H1 (cell line): ENCODE data around the gene DCAF8. TPM values are rescaled to one million over a fixed set of nuclear protein-coding genes. Genes with fewer than 3 reads are reported as not detected.
A peak's percentile ranks its signal among the peaks of the same experiment; 100 is the strongest.

ENCODE experiments used
- CTCF ChIA-PET: fragments of 300-600 bp; sonication (Branson Sonifier 250); formaldehyde crosslinking; loops from one replicate; lab custom pipeline; 2021; ENCODE audit not compliant: partially characterized antibody; lab: Charles Lee
- POLR2A ChIA-PET: fragments of 300-600 bp; sonication (Branson Sonifier 250); formaldehyde crosslinking; loops from one replicate; lab custom pipeline; 2021; ENCODE audit warnings: inconsistent platforms; ENCODE audit not compliant: partially characterized antibody; lab: Charles Lee
- DNase-seq, 2 experiments: peaks; one replicate each; pipeline versions ENCODE4 v3.0.0 to v3.0.0-alpha.2; 2010 to 2022; ENCODE audit warnings: low spot score in 2 of 2, low read depth in 1 of 2, mixed read lengths in 1 of 2
- FAIRE-seq: peaks from 2 replicates; lab custom pipeline; 2011; peaks lifted over from hg19 to GRCh38; lab: Jason Lieb, UNC
- H2AFZ ChIP-seq: 2 replicates; pipeline ENCODE4 v1.8.1; 2012; ENCODE audit warnings: low read length, inconsistent platforms
- H2AK5ac ChIP-seq: 2 replicates; pipeline ENCODE4 v1.6.1; 2013; ENCODE audit warnings: low read depth, low read length
- H2BK120ac ChIP-seq: replicated peaks from 2 replicates; pipeline ENCODE3; 2013; ENCODE audit warnings: low read depth, low read length, inconsistent platforms
- H2BK12ac ChIP-seq: 2 replicates; pipeline ENCODE4 v1.6.1; 2013; ENCODE audit warnings: low read depth, low read length
- H2BK15ac ChIP-seq: 2 replicates; pipeline ENCODE4 v1.6.1; 2013; ENCODE audit warnings: low read length
- H2BK20ac ChIP-seq: 2 replicates; pipeline ENCODE4 v1.6.1; 2013; ENCODE audit warnings: low read length
- H2BK5ac ChIP-seq: 2 replicates; pipeline ENCODE4 v1.6.1; 2013; ENCODE audit warnings: low read depth, low read length
- H3K14ac ChIP-seq: 2 replicates; pipeline ENCODE4 v1.6.1; 2013; ENCODE audit warnings: inconsistent platforms; ENCODE audit not compliant: insufficient read length
- H3K18ac ChIP-seq: 2 replicates; pipeline ENCODE4 v1.6.1; 2013; ENCODE audit warnings: low read length; ENCODE audit errors: extremely low read depth
- H3K23ac ChIP-seq: 2 replicates; pipeline ENCODE4 v1.6.1; 2013; ENCODE audit warnings: inconsistent platforms; ENCODE audit not compliant: insufficient read length
- H3K23me2 ChIP-seq: 2 replicates; pipeline ENCODE4 v1.6.1; 2013; ENCODE audit warnings: low read depth, low read length
- H3K27ac ChIP-seq: 2 replicates; pipeline ENCODE4 v1.6.1; 2011; ENCODE audit warnings: low read depth, low read length, inconsistent platforms
- H3K27me3 ChIP-seq, 4 experiments: replicated peaks in 1 of 4; 1 replicate in 1 of 4; 2 replicates in 3 of 4; pipeline versions ENCODE4 v1.6.1 to v1.8.1; 2011 to 2013; ENCODE audit warnings: low read length in 3 of 4, mild to moderate bottlenecking in 3 of 4, inconsistent platforms in 2 of 4, mixed read lengths in 2 of 4, moderate library complexity in 1 of 4; ENCODE audit not compliant: control insufficient read depth in 3 of 4, insufficient read depth in 3 of 4; ENCODE audit errors: extremely low read depth in 1 of 4
- H3K36me3 ChIP-seq, 4 experiments: 2 replicates each; pipeline versions ENCODE4 v1.6.1 to v1.8.1; 2011 to 2013; ENCODE audit warnings: mild to moderate bottlenecking in 4 of 4, low read length in 3 of 4, moderate library complexity in 2 of 4, control low read depth in 1 of 4, inconsistent platforms in 1 of 4; ENCODE audit not compliant: insufficient read depth in 4 of 4, control insufficient read depth in 2 of 4
- H3K4ac ChIP-seq: replicated peaks from 2 replicates; pipeline ENCODE3; 2013; ENCODE audit warnings: low read length, low read depth, mixed read lengths, inconsistent platforms; ENCODE audit not compliant: insufficient read length
- H3K4me1 ChIP-seq, 4 experiments: replicated peaks in 1 of 4; 1 replicate in 1 of 4; 2 replicates in 3 of 4; pipeline versions ENCODE4 v1.6.1 to v1.8.1; 2011 to 2013; ENCODE audit warnings: low read length in 3 of 4, inconsistent platforms in 2 of 4, mixed read lengths in 1 of 4; ENCODE audit not compliant: insufficient read depth in 4 of 4, control insufficient read depth in 3 of 4
- H3K4me2 ChIP-seq, 2 experiments: 2 replicates each; pipeline versions ENCODE4 v1.6.1 to v1.8.1; 2011 to 2013; ENCODE audit warnings: low read depth in 2 of 2, low read length in 2 of 2, control low read depth in 1 of 2, inconsistent platforms in 1 of 2, mild to moderate bottlenecking in 1 of 2; ENCODE audit not compliant: insufficient read depth in 1 of 2
- H3K4me3 ChIP-seq, 4 experiments: fragments of 200-600, 300-600 bp in 1 of 4; sonication (generic), shearing (Covaris generic), sonication (Bioruptor Twin) in 1 of 4; 2 replicates each; pipeline versions ENCODE4 v1.5.1 to v1.8.1; 2011 to 2016; ENCODE audit warnings: low read length in 4 of 4, low read depth in 3 of 4, control low read depth in 2 of 4, inconsistent platforms in 2 of 4, mild to moderate bottlenecking in 2 of 4, mixed read lengths in 1 of 4, moderate library complexity in 1 of 4; ENCODE audit not compliant: insufficient read depth in 2 of 4; ENCODE audit errors: extremely low read depth in 1 of 4
- H3K56ac ChIP-seq: replicated peaks from 2 replicates; pipeline ENCODE3; 2013; ENCODE audit warnings: low read depth, mild to moderate bottlenecking, mixed read lengths, low read length, inconsistent platforms; ENCODE audit not compliant: insufficient read length
- H3K79me1 ChIP-seq: 2 replicates; pipeline ENCODE4 v1.6.1; 2013; ENCODE audit warnings: low read depth, low read length, control low read depth
- H3K79me2 ChIP-seq, 2 experiments: 2 replicates each; pipeline versions ENCODE4 v1.6.1 to v1.8.1; 2012 to 2013; ENCODE audit warnings: low read length in 2 of 2, mild to moderate bottlenecking in 2 of 2, inconsistent platforms in 1 of 2; ENCODE audit not compliant: insufficient read depth in 2 of 2, control insufficient read depth in 1 of 2
- H3K9ac ChIP-seq, 4 experiments: replicated peaks in 1 of 4; 1 replicate in 1 of 4; 2 replicates in 3 of 4; pipeline versions ENCODE4 v1.6.1 to v1.8.1; 2011 to 2013; ENCODE audit warnings: low read depth in 3 of 4, low read length in 3 of 4, control low read depth in 2 of 4, mild to moderate bottlenecking in 2 of 4, moderate library complexity in 2 of 4, inconsistent platforms in 1 of 4; ENCODE audit errors: extremely low read depth in 1 of 4
- H3K9me3 ChIP-seq, 2 experiments: 2 replicates each; pipeline versions ENCODE4 v1.6.1 to v1.8.1; 2012 to 2013; ENCODE audit warnings: mild to moderate bottlenecking in 2 of 2, moderate library complexity in 2 of 2, control low read depth in 1 of 2, inconsistent platforms in 1 of 2, low read depth in 1 of 2, low read length in 1 of 2, mixed read lengths in 1 of 2; ENCODE audit not compliant: insufficient read depth in 2 of 2
- H4K20me1 ChIP-seq, 2 experiments: replicated peaks in 1 of 2; 2 replicates each; pipeline versions ENCODE3 to v1.8.1; 2011 to 2013; ENCODE audit warnings: inconsistent platforms in 2 of 2, low read length in 2 of 2, mild to moderate bottlenecking in 1 of 2; ENCODE audit not compliant: insufficient read depth in 2 of 2, control insufficient read depth in 1 of 2
- H4K5ac ChIP-seq: 2 replicates; pipeline ENCODE4 v1.6.1; 2013; ENCODE audit warnings: low read length, low read depth, mixed read lengths, inconsistent platforms; ENCODE audit not compliant: insufficient read length
- H4K8ac ChIP-seq: 2 replicates; pipeline ENCODE4 v1.8.0; 2013; ENCODE audit warnings: mild to moderate bottlenecking, moderate library complexity, low read length, inconsistent platforms; ENCODE audit not compliant: insufficient read depth; ENCODE audit errors: extremely low read depth
- H4K91ac ChIP-seq: replicated peaks from 2 replicates; pipeline ENCODE3; 2013; ENCODE audit warnings: low read length, mixed read lengths, inconsistent platforms; ENCODE audit not compliant: insufficient read length
- NANOG ChIP-seq: IDR thresholded peaks from 2 replicates; pipeline ENCODE4 v1.6.1; 2011; ENCODE audit warnings: low read length, low read depth, mild to moderate bottlenecking, inconsistent platforms; ENCODE audit not compliant: insufficient read depth, poor library complexity, severe bottlenecking
- POLR2A ChIP-seq, 2 experiments: IDR thresholded peaks; 1 replicate in 1 of 2; 2 replicates in 1 of 2; pipeline ENCODE4 v1.6.1; 2011; ENCODE audit warnings: low read depth in 2 of 2, low read length in 2 of 2, mild to moderate bottlenecking in 2 of 2; ENCODE audit errors: control extremely low read depth in 1 of 2
- RAD21 ChIP-seq, 2 experiments: IDR thresholded peaks in 1 of 2; conservative IDR thresholded peaks in 1 of 2; 2 replicates each; pipeline ENCODE4 v1.6.1; 2011; ENCODE audit warnings: low read depth in 2 of 2, low read length in 2 of 2, improper control_type of control experiment in 1 of 2, inconsistent platforms in 1 of 2, mild to moderate bottlenecking in 1 of 2, moderate library complexity in 1 of 2
- WGBS, 2 experiments: shearing (Covaris generic) in 1 of 2; methylation state at CpG; one replicate each; pipeline versions ENCODE4 v1.1.6 to v1.1.7; 2013 to 2015; ENCODE audit warnings: low lambda C conversion rate in 2 of 2, mixed read lengths in 2 of 2, inconsistent platforms in 1 of 2, low coverage in 1 of 2, missing lambda C conversion rate in 1 of 2; ENCODE audit not compliant: insufficient replicate concordance in 2 of 2, insufficient coverage in 1 of 2, insufficient read length in 1 of 2; ENCODE audit errors: extremely low coverage in 1 of 2, missing lambda C conversion rate in 1 of 2; 5-methylcytosine and 5-hydroxymethylcytosine counted together
- polyA plus RNA-seq, 7 experiments: library from polyadenylated mRNA; depleted of rRNA in 3 of 7; stranded (reverse) in 5 of 7; unstranded in 2 of 7; fragments of >200 nt in 5 of 7; fragments of 200-250 nt in 2 of 7; gene quantifications; 1 replicate in 5 of 7; 2 replicates in 1 of 7; 4 replicates in 1 of 7; pipeline versions ENCODE4 v1.2.1 to v1.2.3, GENCODE V29; 2011 to 2013; ENCODE audit warnings: missing spikeins in 2 of 7, mixed read lengths in 2 of 7
- total RNA-seq: library from RNA; stranded (reverse); fragmentation: NEBNext Ultra II Directional; extraction: Animal tissue kit (Norgen Biotek cat#: 25700); gene quantifications from 2 replicates; pipeline ENCODE4 v1.2.1, GENCODE V29; 2021

Gene DCAF8
- total and polyA plus RNA-seq, 2 of the 8 experiments (the other 6 are each of a cell fraction or from before 2014, with no cell fraction given) = 68.2 to 110 TPM

GRCh38 chr1:160207118-160207650 lies 55.2 kb downstream of the DCAF8 start:
- Histone ChIP-seq H3K4me2 (peak overlapping the region; percentile 93; a peak in 3 of 4 replicates), H3K4me3 (no peak overlapping the region), H3K27ac (no peak overlapping the region)

More at GRCh38 chr1:160207118-160207650, 55.2 kb downstream of the DCAF8 start:
- H4K20me1 ChIP-seq = peaks cover 0 to 20% of the 10 kb centered on the region in 2 experiments
- no peak overlapping the region for H2BK15ac ChIP-seq
- H3K79me2 ChIP-seq = peaks cover 8% of the 10 kb centered on the region in 2 experiments; a peak in 2 of 4 replicates
- no peak overlapping the region for H3K23ac ChIP-seq
- no peak overlapping the region for H3K18ac ChIP-seq
- ChIA-PET POLR2A (interaction anchor here (0.8 to 11.3 kb wide), 12 partner anchors 8 to 144 kb away, joined by 3 to 107 read pairs (median 6); partner anchors contain the start of genes CASQ1 and DCAF8), CTCF (interaction anchor here (0.9 to 20.4 kb wide), 9 partner anchors 9 to 166 kb away, joined by 3 to 257 read pairs (median 10); partner anchors contain the start of gene CASQ1)
- FAIRE-seq (no peak), DNase-seq (no peak)
- TF ChIP-seq NANOG (no peak), RAD21 (IDR thresholded peaks at IDR 0.05 in 1 of 2, conservative IDR thresholded peaks at IDR 0.05 in 1 of 2; ENCODE audit: low read depth in 2 of 2, low read length in 2 of 2) (no peak), POLR2A (IDR thresholded peaks at IDR 0.05; ENCODE audit: control extremely low read depth in 1 of 2, low read depth in 2 of 2, low read length in 2 of 2) (peak in 1 of 2 experiments; percentile 76; a peak in 1 of 3 replicates)
- no peak overlapping the region for H3K56ac ChIP-seq
- H3K23me2 ChIP-seq = peaks cover 9% of the 10 kb centered on the region
- 93% methylated on average over 4 of the region's 4 CpGs; no CpG with 5 or more reads in 1 of the 2 experiments for WGBS, 2 experiments
- H3K4ac ChIP-seq = no peak overlapping the region
- H4K5ac ChIP-seq = no peak overlapping the region
- H3K14ac ChIP-seq = no peak overlapping the region
- H3K27me3 ChIP-seq = no peaks in the 10 kb centered on the region
- peaks cover 11% of the 10 kb centered on the region for H3K79me1 ChIP-seq
- no peak overlapping the region for H2AFZ ChIP-seq
- no peak overlapping the region for H3K9ac ChIP-seq
- H2AK5ac ChIP-seq = 0 out of 2 replicates have a peak overlapping the region, but pooled peaks have one; percentile 1
- H2BK20ac ChIP-seq = no peak overlapping the region
- H2BK120ac ChIP-seq = no peak overlapping the region
- H4K91ac ChIP-seq = no peak overlapping the region
- H3K4me1 ChIP-seq = peaks cover 17 to 41% (median 21%) of the 10 kb centered on the region in 4 experiments
- no peak overlapping the region for H4K8ac ChIP-seq
- H2BK5ac ChIP-seq = no peak overlapping the region
- H2BK12ac ChIP-seq = 0 out of 2 replicates have a peak overlapping the region, but pooled peaks have one; percentile 7
- no peaks in the 10 kb centered on the region for H3K9me3 ChIP-seq
- peaks cover 1 to 8% (median 4%) of the 10 kb centered on the region in 4 experiments; a peak in 6 of 8 replicates for H3K36me3 ChIP-seq
